ENCODE measurements around the gene UGT2B10.

UGT2B10 gene

GRCh38 chr4:68797048-68797447 is 18.7 kb upstream of the UGT2B10 start:
- H3F3A ChIP-seq (ENCODE audit: insufficient read depth) = no peaks in the 10 kb centered on the region
- H3K4me3 ChIP-seq (ENCODE audit: insufficient read depth, low read length, poor library complexity, severe bottlenecking) = no peak overlapping the region
- no peaks in the 10 kb centered on the region for H4K20me1 ChIP-seq (ENCODE audit: low read depth, low read length)
- H3K27me3 ChIP-seq (ENCODE audit: low read length) = no peaks in the 10 kb centered on the region
- no peaks in the 10 kb centered on the region for H3K9me2 ChIP-seq (replicated peaks; ENCODE audit: insufficient read depth, low read length)
- no peak overlapping the region for H2AFZ ChIP-seq (ENCODE audit: low read depth, low read length, severe bottlenecking)
- H3K79me2 ChIP-seq (ENCODE audit: insufficient read depth, low read length) = no peaks in the 10 kb centered on the region
- H3K9me3 ChIP-seq (ENCODE audit: insufficient read depth, low read length) = no peaks in the 10 kb centered on the region
- no peak overlapping the region for H3K4me2 ChIP-seq (ENCODE audit: low read depth, low read length, poor library complexity, severe bottlenecking)
- H3K27ac ChIP-seq (ENCODE audit: low read depth, low read length) = no peak overlapping the region
- no peaks in the 10 kb centered on the region for H3K36me3 ChIP-seq (ENCODE audit: low read length)
- no peak overlapping the region for H3K9ac ChIP-seq (ENCODE audit: low read length)
- TF ChIP-seq EZH2phosphoT487 (conservative IDR thresholded peaks at IDR 0.05; ENCODE audit: low read length) = no peak
- no peak for TF ChIP-seq CTCF (IDR thresholded peaks at IDR 0.05; ENCODE audit: insufficient read depth, low read length, poor library complexity, severe bottlenecking)

GRCh38 chr4:68797618-68798017 is 18.2 kb upstream of the UGT2B10 start:
- H3K27me3 ChIP-seq (ENCODE audit: low read length) = no peaks in the 10 kb centered on the region
- H3K27ac ChIP-seq (ENCODE audit: low read depth, low read length) = no peak overlapping the region
- H3K4me3 ChIP-seq (ENCODE audit: insufficient read depth, low read length, poor library complexity, severe bottlenecking) = no peak overlapping the region
- no peaks in the 10 kb centered on the region for H3K9me3 ChIP-seq (ENCODE audit: insufficient read depth, low read length)
- no peak overlapping the region for H2AFZ ChIP-seq (ENCODE audit: low read depth, low read length, severe bottlenecking)
- no peaks in the 10 kb centered on the region for H3K36me3 ChIP-seq (ENCODE audit: low read length)
- no peak overlapping the region for H3K9ac ChIP-seq (ENCODE audit: low read length)
- no peak overlapping the region for H3K4me2 ChIP-seq (ENCODE audit: low read depth, low read length, poor library complexity, severe bottlenecking)
- no peaks in the 10 kb centered on the region for H4K20me1 ChIP-seq (ENCODE audit: low read depth, low read length)
- H3F3A ChIP-seq (ENCODE audit: insufficient read depth) = no peaks in the 10 kb centered on the region
- TF ChIP-seq CTCF (IDR thresholded peaks at IDR 0.05; ENCODE audit: insufficient read depth, low read length, poor library complexity, severe bottlenecking) = no peak
- no peak for TF ChIP-seq EZH2phosphoT487 (conservative IDR thresholded peaks at IDR 0.05; ENCODE audit: low read length)
- H3K79me2 ChIP-seq (ENCODE audit: insufficient read depth, low read length) = no peaks in the 10 kb centered on the region
- H3K9me2 ChIP-seq (replicated peaks; ENCODE audit: insufficient read depth, low read length) = no peaks in the 10 kb centered on the region

- Histone ChIP-seq H3K9me2 (replicated peaks; ENCODE audit: insufficient read depth, low read length) (no peaks in the 10 kb centered on the region), H3K9ac (ENCODE audit: low read length) (no peak overlapping the region), H4K20me1 (ENCODE audit: low read depth, low read length) (no peaks in the 10 kb centered on the region), H3F3A (ENCODE audit: insufficient read depth) (no peaks in the 10 kb centered on the region), H3K27me3 (ENCODE audit: low read length) (no peaks in the 10 kb centered on the region), H3K4me2 (ENCODE audit: low read depth, low read length, poor library complexity, severe bottlenecking) (no peak overlapping the region), H2AFZ (ENCODE audit: low read depth, low read length, severe bottlenecking) (no peak overlapping the region), H3K27ac (ENCODE audit: low read depth, low read length) (no peak overlapping the region), H3K9me3 (ENCODE audit: insufficient read depth, low read length) (no peaks in the 10 kb centered on the region), H3K4me3 (ENCODE audit: insufficient read depth, low read length, poor library complexity, severe bottlenecking) (no peak overlapping the region), H3K79me2 (ENCODE audit: insufficient read depth, low read length) (no peaks in the 10 kb centered on the region), H3K36me3 (ENCODE audit: low read length) (no peaks in the 10 kb centered on the region)
- TF ChIP-seq CTCF (IDR thresholded peaks at IDR 0.05; ENCODE audit: insufficient read depth, low read length, poor library complexity, severe bottlenecking) (no peak), EZH2phosphoT487 (conservative IDR thresholded peaks at IDR 0.05; ENCODE audit: low read length) (no peak)
Measured at GRCh38 chr4:68803013-68803412, 12.8 kb upstream of the UGT2B10 start.
